ENCODE measurements around the gene FMNL2.

FMNL2 gene

GRCh38 chr2:152339556-152340286 is 4.7 kb downstream of the FMNL2 start:
- no peaks in the 10 kb centered on the region for H4K20me1 ChIP-seq (ENCODE audit: insufficient read depth, low read length)

GRCh38 chr2:152342259-152343046 is 7.5 kb downstream of the FMNL2 start:
- Histone ChIP-seq H3K4me2 (ENCODE audit: insufficient read depth, low read length) (no peak overlapping the region), H3K36me3 (ENCODE audit: insufficient read depth, low read length) (no peaks in the 10 kb centered on the region), H3K27me3 (ENCODE audit: insufficient read depth, low read length, poor library complexity) (no peaks in the 10 kb centered on the region), H2AFZ (ENCODE audit: low read depth, low read length) (no peak overlapping the region), H3K79me2 (ENCODE audit: insufficient read depth, low read length) (no peaks in the 10 kb centered on the region), H3K9me3 (ENCODE audit: insufficient read depth, low read length, severe bottlenecking) (no peaks in the 10 kb centered on the region), H3K4me3 (ENCODE audit: low read depth in 1 of 2, low read length in 2 of 2) (no peak overlapping the region), H4K20me1 (ENCODE audit: insufficient read depth, low read length) (no peaks in the 10 kb centered on the region), H3K9ac (ENCODE audit: low read depth, low read length) (no peak overlapping the region), H3K27ac (ENCODE audit: low read length) (no peak overlapping the region), H3K4me1 (ENCODE audit: insufficient read depth, low read length) (no peaks in the 10 kb centered on the region)
- DNase-seq (no peak), ATAC-seq (ENCODE audit: insufficient read depth, low read depth) (no peak)
- no peak for TF ChIP-seq CTCF (IDR thresholded peaks at IDR 0.05; ENCODE audit: borderline replicate concordance, extremely low read depth, low read length, poor library complexity, severe bottlenecking)
- no peak for TF ChIP-seq EZH2 (IDR thresholded peaks at IDR 0.05; ENCODE audit: borderline replicate concordance, low read depth, low read length, severe bottlenecking)

More at GRCh38 chr2:152339556-152340286, 4.7 kb downstream of the FMNL2 start:
- Histone ChIP-seq H3K36me3 (ENCODE audit: insufficient read depth, low read length) (no peaks in the 10 kb centered on the region), H3K4me1 (ENCODE audit: insufficient read depth, low read length) (no peaks in the 10 kb centered on the region), H3K27me3 (ENCODE audit: insufficient read depth, low read length, poor library complexity) (no peaks in the 10 kb centered on the region), H3K27ac (ENCODE audit: low read length) (no peak overlapping the region), H2AFZ (ENCODE audit: low read depth, low read length) (no peak overlapping the region), H3K9me3 (ENCODE audit: insufficient read depth, low read length, severe bottlenecking) (no peaks in the 10 kb centered on the region), H3K79me2 (ENCODE audit: insufficient read depth, low read length) (no peaks in the 10 kb centered on the region), H3K4me3 (ENCODE audit: low read depth in 1 of 2, low read length in 2 of 2) (no peak overlapping the region), H3K4me2 (ENCODE audit: insufficient read depth, low read length) (no peak overlapping the region), H3K9ac (ENCODE audit: low read depth, low read length) (no peak overlapping the region)
- TF ChIP-seq CTCF (IDR thresholded peaks at IDR 0.05; ENCODE audit: borderline replicate concordance, extremely low read depth, low read length, poor library complexity, severe bottlenecking) (no peak), EZH2 (IDR thresholded peaks at IDR 0.05; ENCODE audit: borderline replicate concordance, low read depth, low read length, severe bottlenecking) (no peak)
- DNase-seq (no peak), ATAC-seq (ENCODE audit: insufficient read depth, low read depth) (no peak)

GRCh38 chr2:152343426-152343825 is 8.5 kb downstream of the FMNL2 start:
- Histone ChIP-seq H4K20me1 (ENCODE audit: insufficient read depth, low read length) (no peaks in the 10 kb centered on the region), H3K4me3 (ENCODE audit: low read depth in 1 of 2, low read length in 2 of 2) (no peak overlapping the region), H3K4me1 (ENCODE audit: insufficient read depth, low read length) (no peaks in the 10 kb centered on the region), H3K36me3 (ENCODE audit: insufficient read depth, low read length) (no peaks in the 10 kb centered on the region), H2AFZ (ENCODE audit: low read depth, low read length) (no peak overlapping the region), H3K27ac (ENCODE audit: low read length) (no peak overlapping the region), H3K79me2 (ENCODE audit: insufficient read depth, low read length) (no peaks in the 10 kb centered on the region), H3K27me3 (ENCODE audit: insufficient read depth, low read length, poor library complexity) (no peaks in the 10 kb centered on the region), H3K9ac (ENCODE audit: low read depth, low read length) (no peak overlapping the region), H3K4me2 (ENCODE audit: insufficient read depth, low read length) (no peak overlapping the region), H3K9me3 (ENCODE audit: insufficient read depth, low read length, severe bottlenecking) (no peaks in the 10 kb centered on the region)
- no peak for DNase-seq
- no peak for ATAC-seq (ENCODE audit: insufficient read depth, low read depth)
- TF ChIP-seq CTCF (IDR thresholded peaks at IDR 0.05; ENCODE audit: borderline replicate concordance, extremely low read depth, low read length, poor library complexity, severe bottlenecking): no peak
- no peak for TF ChIP-seq EZH2 (IDR thresholded peaks at IDR 0.05; ENCODE audit: borderline replicate concordance, low read depth, low read length, severe bottlenecking)
